HEK293 (cell line): ENCODE measurements around the gene PPP1R9B.

Experiments
- BCL6B ChIP-seq: fragments of 450-650 bp; formaldehyde crosslinking; IDR thresholded peaks from 2 replicates; pipeline ENCODE4 v1.5.1; 2017; ENCODE audit warnings: missing biosample characterization, missing genetic modification characterization
- KLF1 ChIP-seq: fragments of 450-650 bp; formaldehyde crosslinking; IDR thresholded peaks from 2 replicates; pipeline ENCODE4 v1.5.1; 2016; ENCODE audit warnings: missing biosample characterization, missing genetic modification characterization
- KLF10 ChIP-seq: fragments of 450-650 bp; IDR thresholded peaks from 2 replicates; pipeline ENCODE4 v1.5.1; 2018; ENCODE audit warnings: missing biosample characterization, mild to moderate bottlenecking, missing genetic modification characterization
- REST ChIP-seq: fragments of 450-650 bp; formaldehyde crosslinking; IDR thresholded peaks from 2 replicates; pipeline ENCODE4 v1.5.1; 2016; ENCODE audit warnings: missing biosample characterization, missing genetic modification characterization
- SP3 ChIP-seq: fragments of 450-650 bp; formaldehyde crosslinking; IDR thresholded peaks from 2 replicates; pipeline ENCODE4 v1.5.1; 2016; ENCODE audit warnings: missing biosample characterization, missing genetic modification characterization
- ZBTB10 ChIP-seq: fragments of 450-650 bp; formaldehyde crosslinking; IDR thresholded peaks from 2 replicates; pipeline ENCODE4 v1.5.1; 2016; ENCODE audit warnings: missing biosample characterization, missing genetic modification characterization
- ZBTB49 ChIP-seq: fragments of 450-650 bp; formaldehyde crosslinking; IDR thresholded peaks from 2 replicates; pipeline ENCODE4 v1.5.1; 2016; ENCODE audit warnings: missing biosample characterization, missing genetic modification characterization, low read depth
- ZEB2 ChIP-seq: fragments of 450-650 bp; formaldehyde crosslinking; IDR thresholded peaks from 2 replicates; pipeline ENCODE4 v1.5.1; 2016; ENCODE audit warnings: missing biosample characterization, missing genetic modification characterization
- ZNF112 ChIP-seq: fragments of 450-650 bp; formaldehyde crosslinking; IDR thresholded peaks from 2 replicates; pipeline ENCODE4 v1.5.0; 2017; ENCODE audit warnings: missing biosample characterization, missing genetic modification characterization
- ZNF155 ChIP-seq: fragments of 450-650 bp; formaldehyde crosslinking; IDR thresholded peaks from 2 replicates; pipeline ENCODE4 v1.5.1; 2016; ENCODE audit warnings: missing biosample characterization, missing genetic modification characterization
- ZNF157 ChIP-seq: fragments of 450-650 bp; formaldehyde crosslinking; IDR thresholded peaks from 2 replicates; pipeline ENCODE4 v1.5.1; 2016; ENCODE audit warnings: missing biosample characterization, missing genetic modification characterization
- ZNF2 ChIP-seq: fragments of 450-650 bp; formaldehyde crosslinking; IDR thresholded peaks from 2 replicates; pipeline ENCODE4 v1.5.1; 2016; ENCODE audit warnings: missing biosample characterization, missing genetic modification characterization
- ZNF274 ChIP-seq, 2 experiments: fragments of 200-500 bp in 1 of 2; fragments of 450-650 bp in 1 of 2; sonication (Bioruptor generic) in 1 of 2; formaldehyde crosslinking in 1 of 2; IDR thresholded peaks; 2 replicates each; pipeline versions ENCODE4 v1.5.1 to v1.6.1; 2014 to 2016; ENCODE audit warnings: borderline replicate concordance in 1 of 2, inconsistent platforms in 1 of 2, low read length in 1 of 2, missing biosample characterization in 1 of 2, missing genetic modification characterization in 1 of 2
- ZNF354C ChIP-seq: fragments of 450-650 bp; formaldehyde crosslinking; IDR thresholded peaks from 2 replicates; pipeline ENCODE4 v1.5.1; 2016; ENCODE audit warnings: missing biosample characterization, missing genetic modification characterization, low read depth, borderline replicate concordance
- ZNF362 ChIP-seq: fragments of 450-650 bp; formaldehyde crosslinking; IDR thresholded peaks from 2 replicates; pipeline ENCODE4 v1.5.1; 2016; ENCODE audit warnings: missing biosample characterization, missing genetic modification characterization
- ZNF366 ChIP-seq: fragments of 450-650 bp; formaldehyde crosslinking; conservative IDR thresholded peaks from 2 replicates; pipeline ENCODE4 v1.5.1; 2016; ENCODE audit warnings: missing biosample characterization, missing genetic modification characterization
- ZNF394 ChIP-seq: fragments of 450-650 bp; formaldehyde crosslinking; IDR thresholded peaks from 2 replicates; pipeline ENCODE4 v1.5.1; 2016; ENCODE audit warnings: missing biosample characterization, missing genetic modification characterization, mild to moderate bottlenecking, moderate library complexity, borderline replicate concordance
- ZNF416 ChIP-seq: fragments of 450-650 bp; formaldehyde crosslinking; IDR thresholded peaks from 2 replicates; pipeline ENCODE4 v1.5.1; 2016; ENCODE audit warnings: missing biosample characterization, missing genetic modification characterization
- ZNF513 ChIP-seq: fragments of 450-650 bp; IDR thresholded peaks from 2 replicates; pipeline ENCODE4 v1.5.1; 2018; ENCODE audit warnings: missing biosample characterization, missing genetic modification characterization
- ZNF558 ChIP-seq: fragments of 450-650 bp; formaldehyde crosslinking; IDR thresholded peaks from 2 replicates; pipeline ENCODE4 v1.5.1; 2016; ENCODE audit warnings: missing biosample characterization, missing genetic modification characterization
- ZNF677 ChIP-seq: fragments of 450-650 bp; IDR thresholded peaks from 2 replicates; pipeline ENCODE4 v1.5.0; 2018; ENCODE audit warnings: missing biosample characterization, mild to moderate bottlenecking, missing genetic modification characterization, moderate library complexity
- ZNF701 ChIP-seq: fragments of 450-650 bp; formaldehyde crosslinking; IDR thresholded peaks from 2 replicates; pipeline ENCODE4 v1.5.1; 2016; ENCODE audit warnings: missing biosample characterization, missing genetic modification characterization
- ZNF76 ChIP-seq: fragments of 450-650 bp; formaldehyde crosslinking; IDR thresholded peaks from 2 replicates; pipeline ENCODE4; 2016; ENCODE audit warnings: low read depth, missing biosample characterization, missing genetic modification characterization, borderline replicate concordance
- ZNF776 ChIP-seq: fragments of 450-650 bp; formaldehyde crosslinking; IDR thresholded peaks from 2 replicates; pipeline ENCODE4 v1.5.0; 2017; ENCODE audit warnings: missing biosample characterization, missing genetic modification characterization, borderline replicate concordance
- ZSCAN5A ChIP-seq: fragments of 450-650 bp; formaldehyde crosslinking; IDR thresholded peaks from 2 replicates; pipeline ENCODE4 v1.5.1; 2016; ENCODE audit warnings: missing biosample characterization, missing genetic modification characterization

PPP1R9B gene

GRCh38 chr17:50123649-50124349, 26.7 kb downstream of the PPP1R9B start (continued):
- TF ChIP-seq ZNF513 (tag by site-specific recombination) (no peak), ZBTB49 (no peak), ZNF112 (tag by site-specific recombination) (no peak), ZBTB10 (tag by site-specific recombination) (no peak), ZEB2 (no peak), SP3 (peak; percentile 43), REST (tag by site-specific recombination) (no peak), ZNF701 (no peak), ZNF354C (no peak), ZNF677 (tag by site-specific recombination) (no peak), ZNF366 (tag by site-specific recombination) (peak; percentile 65), BCL6B (tag by site-specific recombination) (no peak), KLF10 (no peak), ZNF2 (tag by site-specific recombination) (0 out of 2 replicates have a peak, but pooled peaks have one; percentile 49), ZNF558 (tag by site-specific recombination) (no peak), KLF1 (tag by site-specific recombination) (no peak), ZNF394 (tag by site-specific recombination) (no peak), ZNF416 (tag by site-specific recombination) (no peak), ZSCAN5A (tag by site-specific recombination) (no peak), ZNF157 (tag by site-specific recombination) (no peak), ZNF274 (IDR thresholded peaks at IDR 0.05; ENCODE audit: low read length) (no peak), ZNF274 (tag by site-specific recombination; IDR thresholded peaks at IDR 0.05; ENCODE audit: borderline replicate concordance) (no peak), ZNF76 (peak; percentile 78; the same call in 1 of the 2 replicates), ZNF362 (tag by site-specific recombination) (no peak), ZNF155 (no peak), ZNF776 (tag by site-specific recombination) (no peak)
